H1 (cell line): Measurements from ENCODE around the gene OR10G7. TPM values are rescaled to one million over a fixed set of nuclear protein-coding genes. Genes with fewer than 3 reads are reported as not detected.

Source experiments
- CTCF ChIA-PET: fragments of 300-600 bp; sonication (Branson Sonifier 250); formaldehyde crosslinking; loops from one replicate; lab custom pipeline; 2021; ENCODE audit not compliant: partially characterized antibody; lab: Charles Lee
- POLR2A ChIA-PET: fragments of 300-600 bp; sonication (Branson Sonifier 250); formaldehyde crosslinking; loops from one replicate; lab custom pipeline; 2021; ENCODE audit warnings: inconsistent platforms; ENCODE audit not compliant: partially characterized antibody; lab: Charles Lee
- DNase-seq, 2 experiments: peaks; one replicate each; pipeline versions ENCODE4 v3.0.0 to v3.0.0-alpha.2; 2010 to 2022; ENCODE audit warnings: low spot score in 2 of 2, low read depth in 1 of 2, mixed read lengths in 1 of 2
- FAIRE-seq: peaks from 2 replicates; lab custom pipeline; 2011; peaks lifted over from hg19 to GRCh38; lab: Jason Lieb, UNC
- H2AFZ ChIP-seq: 2 replicates; pipeline ENCODE4 v1.8.1; 2012; ENCODE audit warnings: low read length, inconsistent platforms
- H2AK5ac ChIP-seq: 2 replicates; pipeline ENCODE4 v1.6.1; 2013; ENCODE audit warnings: low read depth, low read length
- H2BK120ac ChIP-seq: replicated peaks from 2 replicates; pipeline ENCODE3; 2013; ENCODE audit warnings: low read depth, low read length, inconsistent platforms
- H2BK12ac ChIP-seq: 2 replicates; pipeline ENCODE4 v1.6.1; 2013; ENCODE audit warnings: low read depth, low read length
- H2BK15ac ChIP-seq: 2 replicates; pipeline ENCODE4 v1.6.1; 2013; ENCODE audit warnings: low read length
- H2BK20ac ChIP-seq: 2 replicates; pipeline ENCODE4 v1.6.1; 2013; ENCODE audit warnings: low read length
- H2BK5ac ChIP-seq: 2 replicates; pipeline ENCODE4 v1.6.1; 2013; ENCODE audit warnings: low read depth, low read length
- H3K14ac ChIP-seq: 2 replicates; pipeline ENCODE4 v1.6.1; 2013; ENCODE audit warnings: inconsistent platforms; ENCODE audit not compliant: insufficient read length
- H3K18ac ChIP-seq: 2 replicates; pipeline ENCODE4 v1.6.1; 2013; ENCODE audit warnings: low read length; ENCODE audit errors: extremely low read depth
- H3K23ac ChIP-seq: 2 replicates; pipeline ENCODE4 v1.6.1; 2013; ENCODE audit warnings: inconsistent platforms; ENCODE audit not compliant: insufficient read length
- H3K23me2 ChIP-seq: 2 replicates; pipeline ENCODE4 v1.6.1; 2013; ENCODE audit warnings: low read depth, low read length
- H3K27ac ChIP-seq: 2 replicates; pipeline ENCODE4 v1.6.1; 2011; ENCODE audit warnings: low read depth, low read length, inconsistent platforms
- H3K27me3 ChIP-seq, 4 experiments: replicated peaks in 1 of 4; 1 replicate in 1 of 4; 2 replicates in 3 of 4; pipeline versions ENCODE4 v1.6.1 to v1.8.1; 2011 to 2013; ENCODE audit warnings: low read length in 3 of 4, mild to moderate bottlenecking in 3 of 4, inconsistent platforms in 2 of 4, mixed read lengths in 2 of 4, moderate library complexity in 1 of 4; ENCODE audit not compliant: control insufficient read depth in 3 of 4, insufficient read depth in 3 of 4; ENCODE audit errors: extremely low read depth in 1 of 4
- H3K36me3 ChIP-seq, 4 experiments: 2 replicates each; pipeline versions ENCODE4 v1.6.1 to v1.8.1; 2011 to 2013; ENCODE audit warnings: mild to moderate bottlenecking in 4 of 4, low read length in 3 of 4, moderate library complexity in 2 of 4, control low read depth in 1 of 4, inconsistent platforms in 1 of 4; ENCODE audit not compliant: insufficient read depth in 4 of 4, control insufficient read depth in 2 of 4
- H3K4ac ChIP-seq: replicated peaks from 2 replicates; pipeline ENCODE3; 2013; ENCODE audit warnings: low read length, low read depth, mixed read lengths, inconsistent platforms; ENCODE audit not compliant: insufficient read length
- H3K4me1 ChIP-seq, 4 experiments: replicated peaks in 1 of 4; 1 replicate in 1 of 4; 2 replicates in 3 of 4; pipeline versions ENCODE4 v1.6.1 to v1.8.1; 2011 to 2013; ENCODE audit warnings: low read length in 3 of 4, inconsistent platforms in 2 of 4, mixed read lengths in 1 of 4; ENCODE audit not compliant: insufficient read depth in 4 of 4, control insufficient read depth in 3 of 4
- H3K4me2 ChIP-seq, 2 experiments: 2 replicates each; pipeline versions ENCODE4 v1.6.1 to v1.8.1; 2011 to 2013; ENCODE audit warnings: low read depth in 2 of 2, low read length in 2 of 2, control low read depth in 1 of 2, inconsistent platforms in 1 of 2, mild to moderate bottlenecking in 1 of 2; ENCODE audit not compliant: insufficient read depth in 1 of 2
- H3K4me3 ChIP-seq, 4 experiments: fragments of 200-600, 300-600 bp in 1 of 4; sonication (generic), shearing (Covaris generic), sonication (Bioruptor Twin) in 1 of 4; 2 replicates each; pipeline versions ENCODE4 v1.5.1 to v1.8.1; 2011 to 2016; ENCODE audit warnings: low read length in 4 of 4, low read depth in 3 of 4, control low read depth in 2 of 4, inconsistent platforms in 2 of 4, mild to moderate bottlenecking in 2 of 4, mixed read lengths in 1 of 4, moderate library complexity in 1 of 4; ENCODE audit not compliant: insufficient read depth in 2 of 4; ENCODE audit errors: extremely low read depth in 1 of 4
- H3K56ac ChIP-seq: replicated peaks from 2 replicates; pipeline ENCODE3; 2013; ENCODE audit warnings: low read depth, mild to moderate bottlenecking, mixed read lengths, low read length, inconsistent platforms; ENCODE audit not compliant: insufficient read length
- H3K79me1 ChIP-seq: 2 replicates; pipeline ENCODE4 v1.6.1; 2013; ENCODE audit warnings: low read depth, low read length, control low read depth
- H3K79me2 ChIP-seq, 2 experiments: 2 replicates each; pipeline versions ENCODE4 v1.6.1 to v1.8.1; 2012 to 2013; ENCODE audit warnings: low read length in 2 of 2, mild to moderate bottlenecking in 2 of 2, inconsistent platforms in 1 of 2; ENCODE audit not compliant: insufficient read depth in 2 of 2, control insufficient read depth in 1 of 2
- H3K9ac ChIP-seq, 4 experiments: replicated peaks in 1 of 4; 1 replicate in 1 of 4; 2 replicates in 3 of 4; pipeline versions ENCODE4 v1.6.1 to v1.8.1; 2011 to 2013; ENCODE audit warnings: low read depth in 3 of 4, low read length in 3 of 4, control low read depth in 2 of 4, mild to moderate bottlenecking in 2 of 4, moderate library complexity in 2 of 4, inconsistent platforms in 1 of 4; ENCODE audit errors: extremely low read depth in 1 of 4
- H3K9me3 ChIP-seq, 2 experiments: 2 replicates each; pipeline versions ENCODE4 v1.6.1 to v1.8.1; 2012 to 2013; ENCODE audit warnings: mild to moderate bottlenecking in 2 of 2, moderate library complexity in 2 of 2, control low read depth in 1 of 2, inconsistent platforms in 1 of 2, low read depth in 1 of 2, low read length in 1 of 2, mixed read lengths in 1 of 2; ENCODE audit not compliant: insufficient read depth in 2 of 2
- H4K20me1 ChIP-seq, 2 experiments: replicated peaks in 1 of 2; 2 replicates each; pipeline versions ENCODE3 to v1.8.1; 2011 to 2013; ENCODE audit warnings: inconsistent platforms in 2 of 2, low read length in 2 of 2, mild to moderate bottlenecking in 1 of 2; ENCODE audit not compliant: insufficient read depth in 2 of 2, control insufficient read depth in 1 of 2
- H4K5ac ChIP-seq: 2 replicates; pipeline ENCODE4 v1.6.1; 2013; ENCODE audit warnings: low read length, low read depth, mixed read lengths, inconsistent platforms; ENCODE audit not compliant: insufficient read length
- H4K8ac ChIP-seq: 2 replicates; pipeline ENCODE4 v1.8.0; 2013; ENCODE audit warnings: mild to moderate bottlenecking, moderate library complexity, low read length, inconsistent platforms; ENCODE audit not compliant: insufficient read depth; ENCODE audit errors: extremely low read depth
- H4K91ac ChIP-seq: replicated peaks from 2 replicates; pipeline ENCODE3; 2013; ENCODE audit warnings: low read length, mixed read lengths, inconsistent platforms; ENCODE audit not compliant: insufficient read length
- CTCF ChIP-seq, 3 experiments: IDR thresholded peaks; 1 replicate in 2 of 3; 2 replicates in 1 of 3; pipeline versions ENCODE4 v1.5.1 to v1.6.1; 2011; ENCODE audit warnings: low read length in 3 of 3, mild to moderate bottlenecking in 3 of 3, inconsistent platforms in 2 of 3, low read depth in 1 of 3, moderate library complexity in 1 of 3; ENCODE audit not compliant: insufficient read depth in 1 of 3; ENCODE audit errors: control extremely low read depth in 1 of 3
- WGBS, 2 experiments: shearing (Covaris generic) in 1 of 2; methylation state at CpG; one replicate each; pipeline versions ENCODE4 v1.1.6 to v1.1.7; 2013 to 2015; ENCODE audit warnings: low lambda C conversion rate in 2 of 2, mixed read lengths in 2 of 2, inconsistent platforms in 1 of 2, low coverage in 1 of 2, missing lambda C conversion rate in 1 of 2; ENCODE audit not compliant: insufficient replicate concordance in 2 of 2, insufficient coverage in 1 of 2, insufficient read length in 1 of 2; ENCODE audit errors: extremely low coverage in 1 of 2, missing lambda C conversion rate in 1 of 2; 5-methylcytosine and 5-hydroxymethylcytosine counted together
- polyA plus RNA-seq, 7 experiments: library from polyadenylated mRNA; depleted of rRNA in 3 of 7; stranded (reverse) in 5 of 7; unstranded in 2 of 7; fragments of >200 nt in 5 of 7; fragments of 200-250 nt in 2 of 7; gene quantifications; 1 replicate in 5 of 7; 2 replicates in 1 of 7; 4 replicates in 1 of 7; pipeline versions ENCODE4 v1.2.1 to v1.2.3, GENCODE V29; 2011 to 2013; ENCODE audit warnings: missing spikeins in 2 of 7, mixed read lengths in 2 of 7
- total RNA-seq: library from RNA; stranded (reverse); fragmentation: NEBNext Ultra II Directional; extraction: Animal tissue kit (Norgen Biotek cat#: 25700); gene quantifications from 2 replicates; pipeline ENCODE4 v1.2.1, GENCODE V29; 2021

OR10G7 gene
- total and polyA plus RNA-seq, 2 of the 8 experiments (the other 6 are each of a cell fraction or from before 2014, with no cell fraction given): not detected

GRCh38 chr11:124039557-124039956 lies 1.6 kb downstream of the OR10G7 start:
- 93% methylated on average over 9 of the region's 9 CpGs; no CpG with 5 or more reads in 1 of the 2 experiments for WGBS, 2 experiments
- no peak for TF ChIP-seq CTCF (IDR thresholded peaks at IDR 0.05; ENCODE audit: control extremely low read depth in 1 of 3, insufficient read depth in 1 of 3, low read depth in 1 of 3, low read length in 3 of 3)

More at GRCh38 chr11:124039557-124039956, 1.6 kb downstream of the OR10G7 start:
- Histone ChIP-seq H2BK5ac (no peak overlapping the region), H3K79me2 (no peaks in the 10 kb centered on the region), H2BK20ac (no peak overlapping the region), H3K4ac (no peak overlapping the region), H2AK5ac (no peak overlapping the region), H4K8ac (no peak overlapping the region), H3K4me2 (no peak overlapping the region), H3K79me1 (no peaks in the 10 kb centered on the region), H4K5ac (no peak overlapping the region), H4K91ac (no peak overlapping the region), H2BK120ac (no peak overlapping the region), H3K14ac (no peak overlapping the region), H3K23ac (no peak overlapping the region), H3K27ac (no peak overlapping the region), H3K18ac (no peak overlapping the region), H3K4me3 (no peak overlapping the region), H3K56ac (no peak overlapping the region), H3K9me3 (no peaks in the 10 kb centered on the region), H3K27me3 (no peaks in the 10 kb centered on the region), H3K9ac (no peak overlapping the region), H3K4me1 (peaks cover 0 to 3% (median 0%) of the 10 kb centered on the region in 4 experiments; a peak in 1 of 7 replicates), H2BK15ac (no peak overlapping the region), H4K20me1 (no peaks in the 10 kb centered on the region), H3K23me2 (no peaks in the 10 kb centered on the region), H2AFZ (0 out of 2 replicates have a peak overlapping the region, but pooled peaks have one; percentile 18), H2BK12ac (no peak overlapping the region), H3K36me3 (no peaks in the 10 kb centered on the region)
- ChIA-PET CTCF (interaction anchor here (0.5 to 1.0 kb wide), 2 partner anchors 17 to 155 kb away, joined by 3 read pairs; no protein-coding TSS in a partner anchor), POLR2A (no interaction called here)
- no peak for DNase-seq
- FAIRE-seq: no peak
